Progenitor cell of endocrine pancreas (in vitro differentiated cells): ENCODE results near the gene DEGS1. TPM values are rescaled to one million over a fixed set of nuclear protein-coding genes. Genes with fewer than 3 reads are reported as not detected.

Experiments used
- DNase-seq: peaks from one replicate; pipeline ENCODE4 v3.0.0; 2021; ENCODE audit warnings: low spot score; ENCODE audit not compliant: unreplicated experiment
- H3K27ac Mint-ChIP-seq: 2 replicates; pipeline ENCODE4 v1.8.0; 2021; ENCODE audit warnings: mild to moderate bottlenecking, moderate library complexity, mixed read lengths
- H3K27me3 Mint-ChIP-seq: 2 replicates; pipeline ENCODE4 v1.8.0; 2021; ENCODE audit warnings: mixed read lengths
- H3K36me3 Mint-ChIP-seq: 2 replicates; pipeline ENCODE4 v1.8.0; 2022; ENCODE audit warnings: mixed read lengths; ENCODE audit not compliant: insufficient read depth
- H3K4me1 Mint-ChIP-seq: 2 replicates; pipeline ENCODE4 v1.8.0; 2021; ENCODE audit warnings: low read depth, mixed read lengths
- H3K4me3 Mint-ChIP-seq: 2 replicates; pipeline ENCODE4 v1.8.0; 2021; ENCODE audit warnings: low read depth, mild to moderate bottlenecking, moderate library complexity, mixed read lengths
- H3K9me3 Mint-ChIP-seq: 2 replicates; pipeline ENCODE4 v1.8.0; 2021; ENCODE audit warnings: low read depth, mixed read lengths
- CTCF ChIP-seq: fragments of 200-600 bp; sonication (generic); IDR thresholded peaks from one replicate; pipeline ENCODE4 v1.5.0; 2021; ENCODE audit warnings: antibody characterized with exemption, mild to moderate bottlenecking; ENCODE audit not compliant: unreplicated experiment
- total RNA-seq: library from RNA; stranded (reverse); gene quantifications from 2 replicates; pipeline ENCODE4 v1.2.1, GENCODE V29; 2021

The DEGS1 gene
- total RNA-seq, 1 donor from 2014 or later = 10.4 TPM

GRCh38 chr1:224162768-224163167 is 20.3 kb upstream of the DEGS1 start:
- Mint-ChIP-seq H3K9me3 (no peaks in the 10 kb centered on the region), H3K36me3 (peaks cover 3% of the 10 kb centered on the region), H3K27ac (no peak overlapping the region), H3K4me1 (no peaks in the 10 kb centered on the region), H3K27me3 (no peaks in the 10 kb centered on the region), H3K4me3 (no peak overlapping the region)
- TF ChIP-seq CTCF = no peak
- no peak for DNase-seq

GRCh38 chr1:224163311-224163710 is 19.7 kb upstream of the DEGS1 start:
- Mint-ChIP-seq H3K4me3 (no peak overlapping the region), H3K27ac (no peak overlapping the region), H3K9me3 (no peaks in the 10 kb centered on the region), H3K4me1 (no peaks in the 10 kb centered on the region), H3K27me3 (no peaks in the 10 kb centered on the region), H3K36me3 (peaks cover 2% of the 10 kb centered on the region)
- DNase-seq = no peak
- TF ChIP-seq CTCF = no peak

GRCh38 chr1:224168859-224169380 is 14.1 kb upstream of the DEGS1 start:
- H3K4me1 Mint-ChIP-seq = no peaks in the 10 kb centered on the region
- H3K27ac Mint-ChIP-seq = no peak overlapping the region
- H3K27me3 Mint-ChIP-seq = peaks cover 13% of the 10 kb centered on the region
- H3K9me3 Mint-ChIP-seq = peaks cover 5% of the 10 kb centered on the region
- H3K4me3 Mint-ChIP-seq = no peak overlapping the region
- TF ChIP-seq CTCF = no peak
- peaks cover 2% of the 10 kb centered on the region for H3K36me3 Mint-ChIP-seq
- DNase-seq = no peak

GRCh38 chr1:224169718-224170270 is 13.2 kb upstream of the DEGS1 start:
- no peak for DNase-seq
- H3K4me1 Mint-ChIP-seq = no peaks in the 10 kb centered on the region
- H3K4me3 Mint-ChIP-seq = no peak overlapping the region
- no peak for TF ChIP-seq CTCF
- H3K27me3 Mint-ChIP-seq = peaks cover 13% of the 10 kb centered on the region
- peaks cover 2% of the 10 kb centered on the region for H3K36me3 Mint-ChIP-seq
- H3K9me3 Mint-ChIP-seq = peaks cover 5% of the 10 kb centered on the region
- no peak overlapping the region for H3K27ac Mint-ChIP-seq

- Mint-ChIP-seq H3K4me1 (no peaks in the 10 kb centered on the region), H3K36me3 (peaks cover 2% of the 10 kb centered on the region), H3K27ac (no peak overlapping the region), H3K4me3 (no peak overlapping the region), H3K9me3 (peaks cover 5% of the 10 kb centered on the region), H3K27me3 (peaks cover 15% of the 10 kb centered on the region)
- TF ChIP-seq CTCF = no peak
- DNase-seq = no peak
Measured at GRCh38 chr1:224170343-224170742, 12.7 kb upstream of the DEGS1 start.
